GM12873 (cell line): ENCODE results near the gene C4orf50.

ENCODE experiments used
- CTCF ChIP-seq: IDR thresholded peaks from 2 replicates; pipeline ENCODE4 v1.5.1; 2012; ENCODE audit warnings: low read depth, mild to moderate bottlenecking, moderate library complexity, low read length, control low read depth; ENCODE audit not compliant: insufficient read depth; ENCODE audit errors: missing control alignments

The C4orf50 gene

GRCh38 chr4:5980436-5981155 lies 37.6 kb downstream of the C4orf50 start:
- TF ChIP-seq CTCF = no peak

- peak; percentile 39 for TF ChIP-seq CTCF
Measured at GRCh38 chr4:5979981-5980380, 38.2 kb downstream of the C4orf50 start.

GRCh38 chr4:5976921-5977320 lies 41.3 kb downstream of the C4orf50 start:
- no peak for TF ChIP-seq CTCF

- TF ChIP-seq CTCF = no peak
Measured at GRCh38 chr4:5976431-5976830, 41.8 kb downstream of the C4orf50 start.

GRCh38 chr4:5974321-5974720 lies 43.9 kb downstream of the C4orf50 start:
- no peak for TF ChIP-seq CTCF

- no peak for TF ChIP-seq CTCF
Measured at GRCh38 chr4:5973486-5974220, 44.6 kb downstream of the C4orf50 start.

- no peak for TF ChIP-seq CTCF
Measured at GRCh38 chr4:5973033-5973432, 45.2 kb downstream of the C4orf50 start.
